ENCODE measurements around the gene FGGY. TPM values are rescaled to one million over a fixed set of nuclear protein-coding genes. Genes with fewer than 3 reads are reported as not detected.

The FGGY gene
- total and polyA plus RNA-seq, 4 donors = 16.0 to 67.0 (median 43.4) TPM

- Histone ChIP-seq H3K9me3 (ENCODE audit: control insufficient read depth in 4 of 4, low read length in 3 of 4) (no peaks in the 10 kb centered on the region), H3K9ac (ENCODE audit: low read depth in 1 of 2, low read length in 2 of 2) (no peak overlapping the region), H3K4me3 (ENCODE audit: low read depth in 1 of 3, low read length in 3 of 3) (no peak overlapping the region), H3K27ac (ENCODE audit: low read depth in 1 of 2, low read length in 2 of 2) (no peak overlapping the region), H3K27me3 (ENCODE audit: control insufficient read depth in 4 of 4, insufficient read depth in 4 of 4, low read length in 3 of 4) (no peaks in the 10 kb centered on the region), H3K36me3 (ENCODE audit: control insufficient read depth in 4 of 4, insufficient read depth in 3 of 4, low read depth in 1 of 4, low read length in 3 of 4) (peaks cover 0 to 8% (median 1%) of the 10 kb centered on the region in 4 donors), H3K4me1 (ENCODE audit: control insufficient read depth in 4 of 4, insufficient read depth in 4 of 4, low read length in 3 of 4) (no peaks in the 10 kb centered on the region)
- no peak for DNase-seq (ENCODE audit: low spot score)
- TF ChIP-seq FOXA2 (IDR thresholded peaks at IDR 0.05) = no peak
- TF ChIP-seq RXRA (IDR thresholded peaks at IDR 0.05) = no peak
- TF ChIP-seq NR2F2 (IDR thresholded peaks at IDR 0.05) = no peak
- TF ChIP-seq, protein P1, sequence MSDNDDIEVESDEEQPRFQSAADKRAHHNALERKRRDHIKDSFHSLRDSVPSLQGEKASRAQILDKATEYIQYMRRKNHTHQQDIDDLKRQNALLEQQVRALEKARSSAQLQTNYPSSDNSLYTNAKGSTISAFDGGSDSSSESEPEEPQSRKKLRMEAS (IDR thresholded peaks at IDR 0.05) = no peak
- TF ChIP-seq FOXA1 (IDR thresholded peaks at IDR 0.05) = no peak
- TF ChIP-seq HNF4G (IDR thresholded peaks at IDR 0.05) = no peak
- no peak for TF ChIP-seq CTCF (IDR thresholded peaks at IDR 0.05; ENCODE audit: low read depth, low read length, missing input control)
Observed at GRCh38 chr1:59601811-59602210, 304.9 kb downstream of the FGGY start.

GRCh38 chr1:59604191-59604590 lies 307.3 kb downstream of the FGGY start:
- Histone ChIP-seq H3K27me3 (ENCODE audit: control insufficient read depth in 4 of 4, insufficient read depth in 4 of 4, low read length in 3 of 4) (no peaks in the 10 kb centered on the region), H3K9ac (ENCODE audit: low read depth in 1 of 2, low read length in 2 of 2) (no peak overlapping the region), H3K4me3 (ENCODE audit: low read depth in 1 of 3, low read length in 3 of 3) (no peak overlapping the region), H3K27ac (ENCODE audit: low read depth in 1 of 2, low read length in 2 of 2) (no peak overlapping the region), H3K36me3 (ENCODE audit: control insufficient read depth in 4 of 4, insufficient read depth in 3 of 4, low read depth in 1 of 4, low read length in 3 of 4) (peaks cover 2 to 19% (median 13%) of the 10 kb centered on the region in 4 donors), H3K9me3 (ENCODE audit: control insufficient read depth in 4 of 4, low read length in 3 of 4) (no peaks in the 10 kb centered on the region), H3K4me1 (ENCODE audit: control insufficient read depth in 4 of 4, insufficient read depth in 4 of 4, low read length in 3 of 4) (no peaks in the 10 kb centered on the region)
- TF ChIP-seq HNF4G (IDR thresholded peaks at IDR 0.05) = no peak
- TF ChIP-seq RXRA (IDR thresholded peaks at IDR 0.05) = no peak
- TF ChIP-seq REST (IDR thresholded peaks at IDR 0.05) = no peak
- TF ChIP-seq, protein P1 (IDR thresholded peaks at IDR 0.05) = no peak
- no peak for TF ChIP-seq GABPA (IDR thresholded peaks at IDR 0.05 in 1 of 2, conservative IDR thresholded peaks at IDR 0.05 in 1 of 2)
- no peak for TF ChIP-seq ATF3 (IDR thresholded peaks at IDR 0.05)
- no peak for TF ChIP-seq TAF1 (conservative IDR thresholded peaks at IDR 0.05)
- DNase-seq (ENCODE audit: low spot score) = no peak

GRCh38 chr1:59605184-59605583 lies 308.3 kb downstream of the FGGY start:
- WGBS = 88% methylated on average over 3 of the region's 3 CpGs
- no peak for TF ChIP-seq FOXA2 (IDR thresholded peaks at IDR 0.05)
- TF ChIP-seq CTCF (IDR thresholded peaks at IDR 0.05; ENCODE audit: low read depth, low read length, missing input control) = no peak
- no peak for TF ChIP-seq GABPA (IDR thresholded peaks at IDR 0.05 in 1 of 2, conservative IDR thresholded peaks at IDR 0.05 in 1 of 2)
- no peak for TF ChIP-seq NR2F2 (IDR thresholded peaks at IDR 0.05)
- no peak for TF ChIP-seq EGR1 (IDR thresholded peaks at IDR 0.05; ENCODE audit: low read depth in 2 of 2)
- TF ChIP-seq YY1 (IDR thresholded peaks at IDR 0.05) = no peak
- no peak for TF ChIP-seq JUND (IDR thresholded peaks at IDR 0.05)
- TF ChIP-seq ATF3 (IDR thresholded peaks at IDR 0.05) = no peak
- TF ChIP-seq RXRA (IDR thresholded peaks at IDR 0.05) = no peak
- TF ChIP-seq, protein P1 (IDR thresholded peaks at IDR 0.05) = no peak
- H3K4me3 ChIP-seq (ENCODE audit: low read depth in 1 of 3, low read length in 3 of 3) = no peak overlapping the region
- peaks cover 2 to 25% (median 22%) of the 10 kb centered on the region in 4 donors for H3K36me3 ChIP-seq (ENCODE audit: control insufficient read depth in 4 of 4, insufficient read depth in 3 of 4, low read depth in 1 of 4, low read length in 3 of 4)
- H3K9me3 ChIP-seq (ENCODE audit: control insufficient read depth in 4 of 4, low read length in 3 of 4) = no peaks in the 10 kb centered on the region
- no peak for DNase-seq (ENCODE audit: low spot score)
- no peak overlapping the region for H3K27ac ChIP-seq (ENCODE audit: low read depth in 1 of 2, low read length in 2 of 2)
- H3K4me1 ChIP-seq (ENCODE audit: control insufficient read depth in 4 of 4, insufficient read depth in 4 of 4, low read length in 3 of 4) = no peaks in the 10 kb centered on the region
- no peak overlapping the region for H3K9ac ChIP-seq (ENCODE audit: low read depth in 1 of 2, low read length in 2 of 2)
- H3K27me3 ChIP-seq (ENCODE audit: control insufficient read depth in 4 of 4, insufficient read depth in 4 of 4, low read length in 3 of 4) = no peaks in the 10 kb centered on the region

Measured in liver (tissue), 9 donors.